GM21515 (cell line): Measurements from ENCODE around the gene TARDBP.
"Not testable (repeated sequence)": the region's sequence is repeated elsewhere in the genome, so short reads cannot be mapped to it uniquely, and the experiment has no call there.

ENCODE experiments used
- ATAC-seq: cut with Tn5 transposase; IDR thresholded peaks from one replicate; pipeline ENCODE4 v1.9.1; 2021; ENCODE audit not compliant: unreplicated experiment

The TARDBP gene

GRCh38 chr1:11042065-11042464 is 29.6 kb downstream of the TARDBP start:
- ATAC-seq: no peak

- ATAC-seq: no peak
These were observed 30.8 kb downstream of the TARDBP start for GRCh38 chr1:11042995-11043874.

- ATAC-seq: no peak
These were observed 31.8 kb downstream of the TARDBP start for GRCh38 chr1:11044086-11044848.

DNA sequence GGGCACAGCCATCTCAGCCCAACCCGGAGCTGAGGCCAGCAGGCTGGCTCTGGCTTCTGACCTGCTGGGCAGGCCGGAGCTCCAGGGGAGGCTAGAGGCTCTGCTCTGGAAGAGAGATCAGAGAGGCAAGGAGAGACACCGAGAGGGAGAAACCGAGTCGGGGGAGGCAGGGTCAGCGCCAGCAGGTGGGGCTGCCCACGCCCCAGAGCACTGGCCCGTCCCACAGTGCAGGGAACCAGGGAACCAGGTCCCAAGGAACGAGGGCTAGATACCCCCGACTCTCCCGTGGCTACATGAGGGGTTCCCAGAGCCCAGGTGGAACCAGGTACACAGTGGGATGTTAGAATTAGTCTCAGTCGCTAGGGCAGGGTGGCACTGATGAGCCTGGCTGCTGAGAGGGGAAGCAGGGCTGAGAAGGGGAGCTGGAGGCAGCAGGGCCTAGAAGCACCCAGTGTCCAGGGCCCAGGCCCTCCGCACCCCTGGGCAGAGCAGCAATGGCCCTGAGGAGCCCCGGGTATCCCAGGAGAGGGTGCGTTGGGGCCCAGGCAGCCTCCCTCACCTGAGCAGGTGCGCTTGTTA is 32.5 kb downstream of the TARDBP start:
- no peak for ATAC-seq

- no peak for ATAC-seq
These were observed 33.2 kb downstream of the TARDBP start for GRCh38 chr1:11045428-11046269.

- no peak for ATAC-seq
These were observed 33.8 kb downstream of the TARDBP start for GRCh38 chr1:11046270-11046566.

- no peak for ATAC-seq
These were observed 34.3 kb downstream of the TARDBP start, which contains the start of gene MASP2 for GRCh38 chr1:11046625-11047365. TSS of gene MASP2 (minus strand) at chr1:11047239. CDS start at chr1:11047207, 32 bp downstream.

DNA sequence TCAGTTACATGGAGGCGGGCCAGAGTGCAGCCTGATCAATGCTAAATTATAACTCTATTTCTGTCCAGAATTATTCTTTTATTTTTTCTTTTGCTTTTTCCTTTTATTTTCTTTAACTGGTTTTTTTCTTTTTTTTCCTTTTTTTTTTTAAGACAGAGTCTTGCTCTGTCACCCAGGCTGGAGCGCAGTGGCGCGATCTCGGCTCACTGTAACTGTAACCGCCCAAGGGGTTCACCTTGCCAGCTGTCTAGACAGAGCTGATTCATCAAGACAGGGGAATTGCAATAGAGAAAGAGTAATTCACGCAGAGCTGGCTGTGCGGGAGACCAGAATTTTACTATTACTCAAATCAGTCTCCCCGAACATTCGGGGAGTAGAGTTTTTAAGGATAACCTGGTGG is 38.7 kb downstream of the TARDBP start:
- ATAC-seq: not testable (repeated sequence)

- ATAC-seq: no peak
These were observed 39.5 kb downstream of the TARDBP start for GRCh38 chr1:11051781-11052511.

DNA sequence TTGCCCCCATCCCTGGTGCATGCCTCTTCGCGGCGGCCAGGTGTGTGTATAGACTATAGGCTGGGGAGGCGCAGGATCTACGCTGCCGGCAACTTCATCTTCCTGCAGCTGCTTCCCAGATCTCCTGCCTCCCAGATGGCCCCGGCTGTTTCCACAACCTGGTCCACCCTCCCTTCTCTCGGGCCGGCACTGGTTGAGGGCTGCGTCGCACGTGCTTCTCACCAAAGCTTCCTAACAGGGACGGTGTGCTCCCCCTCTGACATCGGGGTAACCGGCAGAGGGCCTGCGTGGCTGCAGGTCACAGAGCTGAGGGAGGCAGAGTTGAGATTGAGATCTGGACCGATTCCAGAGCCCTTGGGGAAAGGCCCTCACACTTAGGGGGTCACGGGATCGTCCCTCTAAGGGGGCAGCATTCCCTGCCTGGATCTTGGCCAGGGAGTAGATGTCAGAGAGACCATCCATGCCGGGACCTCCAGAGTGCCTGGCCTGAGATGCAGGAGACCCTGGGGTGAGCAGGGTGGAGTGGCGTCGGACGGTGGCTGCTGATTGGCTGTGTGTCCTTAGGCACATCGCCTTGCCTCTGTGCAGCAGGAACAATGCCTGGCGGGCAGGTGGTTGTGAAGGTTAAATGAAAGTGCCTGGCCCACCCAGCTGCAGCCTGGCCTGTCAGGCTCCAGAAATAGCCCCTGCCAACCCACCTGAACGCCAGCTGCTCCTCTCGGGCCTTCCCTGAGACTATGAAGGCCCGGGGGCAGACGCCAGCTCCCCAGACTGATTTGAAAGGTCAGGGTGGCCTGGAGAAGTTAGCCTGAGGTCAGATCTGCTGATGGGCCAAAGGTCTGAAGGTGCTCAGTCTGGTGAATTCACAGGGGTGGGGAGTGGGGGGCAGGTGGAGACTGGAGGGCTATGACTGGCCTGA is 40.6 kb downstream of the TARDBP start:
- no peak for ATAC-seq

- no peak for ATAC-seq
These were observed 41.3 kb downstream of the TARDBP start for GRCh38 chr1:11053758-11054137.

- ATAC-seq: no peak
These were observed 41.7 kb downstream of the TARDBP start for GRCh38 chr1:11054181-11054580.

GRCh38 chr1:11054666-11055065 is 42.2 kb downstream of the TARDBP start:
- ATAC-seq: no peak

DNA sequence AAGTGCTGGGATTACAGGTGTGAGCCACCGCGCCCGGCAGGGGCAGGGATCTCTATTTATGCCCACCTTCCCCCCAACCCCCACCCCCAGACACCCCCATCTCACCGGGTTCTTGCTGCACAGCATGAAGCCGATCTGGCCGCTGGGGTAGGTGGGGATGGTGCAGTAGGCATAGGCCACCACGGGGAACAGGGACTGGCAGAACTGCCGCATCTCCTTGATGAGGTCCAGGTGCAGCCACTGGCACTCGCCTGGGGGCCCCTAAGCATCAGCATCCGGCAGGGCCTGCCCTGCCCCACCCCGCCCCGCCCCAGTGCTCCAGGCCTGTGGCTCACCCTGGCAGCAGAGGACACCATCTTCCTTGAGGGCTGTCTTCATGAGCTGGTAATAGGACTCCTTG is 43.2 kb downstream of the TARDBP start:
- ATAC-seq: no peak

DNA sequence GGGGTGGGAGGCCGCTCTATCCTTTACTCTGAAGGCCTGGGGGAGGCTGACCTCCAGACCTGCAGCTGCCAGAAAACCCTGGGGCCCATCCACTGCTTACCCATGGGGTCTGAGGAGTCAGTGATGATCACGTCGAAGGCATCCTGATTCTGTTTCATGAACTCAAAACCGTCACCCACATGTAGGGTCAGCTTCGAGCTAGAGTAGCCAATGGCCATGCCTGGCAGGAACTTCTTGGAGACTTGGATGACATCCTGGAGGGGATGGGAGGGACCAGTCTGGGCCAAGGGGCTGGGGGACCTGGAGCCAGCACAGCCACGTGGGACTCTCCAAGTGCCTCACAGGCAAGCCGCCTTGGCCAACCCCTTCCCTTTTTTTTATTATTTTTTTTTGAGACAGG is 44.0 kb downstream of the TARDBP start:
- ATAC-seq: no peak

DNA sequence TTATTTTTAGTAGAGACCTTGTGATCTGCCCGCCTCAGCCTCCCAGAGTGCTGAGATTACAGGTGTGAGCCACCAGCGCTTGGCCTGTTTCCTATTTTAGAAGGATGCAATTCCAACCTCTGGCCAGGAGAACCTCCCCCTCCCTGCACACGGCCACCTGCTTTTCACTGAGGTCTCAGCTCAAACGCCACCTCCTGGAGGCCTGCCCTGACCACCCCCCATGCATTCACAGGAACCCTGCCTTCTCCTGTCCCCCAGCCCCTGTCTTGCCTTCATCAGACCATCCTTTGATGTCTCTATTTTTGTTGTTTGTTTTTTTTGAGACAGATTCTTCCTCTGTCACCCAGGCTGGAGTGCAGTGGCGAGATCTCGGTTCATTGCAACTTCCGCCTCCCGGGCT is 45.0 kb downstream of the TARDBP start:
- ATAC-seq: no peak

- no peak for ATAC-seq
These were observed 45.6 kb downstream of the TARDBP start for GRCh38 chr1:11058026-11058425.

DNA sequence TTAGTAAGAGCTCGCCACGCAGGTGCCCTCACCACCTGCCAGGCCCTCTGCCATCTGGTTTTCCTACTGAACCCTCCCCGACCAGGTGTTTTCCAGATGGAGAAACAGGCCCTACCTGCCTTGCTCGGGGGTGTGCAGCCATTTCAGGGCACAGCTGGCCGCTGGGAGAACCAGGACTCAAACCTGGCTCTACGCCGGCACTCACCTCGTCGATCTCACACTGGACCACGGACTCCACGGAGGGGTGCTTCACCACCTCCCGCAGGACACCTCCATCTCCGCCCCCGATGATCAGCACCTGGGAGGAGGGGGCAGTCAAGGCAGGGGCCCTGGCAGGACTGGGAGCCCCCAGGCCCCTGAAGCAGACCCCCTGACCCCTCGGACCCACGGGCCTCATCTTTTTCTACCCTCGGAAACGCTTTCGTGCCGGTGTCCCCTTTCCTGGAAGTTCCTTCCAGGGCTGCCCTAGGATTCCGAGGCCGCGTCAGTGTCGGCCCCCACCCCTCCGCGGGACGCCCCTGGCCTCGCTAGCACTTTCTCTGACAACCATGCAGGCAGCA is 46.2 kb downstream of the TARDBP start:
- no peak for ATAC-seq
